GM10847 (cell line): Measurements from ENCODE around the gene CELF1.

Experiments
- POLR2A ChIP-seq: IDR thresholded peaks from 2 replicates; pipeline ENCODE4 v1.6.1; 2011; ENCODE audit not compliant: insufficient read length; ENCODE audit errors: extremely low read depth

CELF1 gene

GRCh38 chr11:47506795-47507562 lies 46.0 kb downstream of the CELF1 start:
- no peak for TF ChIP-seq POLR2A

- no peak for TF ChIP-seq POLR2A
These were observed 46.6 kb downstream of the CELF1 start for GRCh38 chr11:47506373-47506772.

GRCh38 chr11:47504910-47505309 lies 48.0 kb downstream of the CELF1 start:
- TF ChIP-seq POLR2A, result no peak

- no peak for TF ChIP-seq POLR2A
These were observed 49.7 kb downstream of the CELF1 start for GRCh38 chr11:47503227-47503626.

- no peak for TF ChIP-seq POLR2A
These were observed 50.2 kb downstream of the CELF1 start for GRCh38 chr11:47502767-47503166.

- no peak for TF ChIP-seq POLR2A
These were observed 51.8 kb downstream of the CELF1 start for GRCh38 chr11:47501101-47501500.

GRCh38 chr11:47500121-47500520 lies 52.8 kb downstream of the CELF1 start:
- TF ChIP-seq POLR2A, result no peak

- no peak for TF ChIP-seq POLR2A
These were observed 53.3 kb downstream of the CELF1 start for GRCh38 chr11:47499614-47500013.

- TF ChIP-seq POLR2A, result no peak
These were observed 53.8 kb downstream of the CELF1 start for GRCh38 chr11:47499161-47499560.

GRCh38 chr11:47498584-47499152 lies 54.3 kb downstream of the CELF1 start:
- no peak for TF ChIP-seq POLR2A

- TF ChIP-seq POLR2A, result no peak
These were observed 54.8 kb downstream of the CELF1 start for GRCh38 chr11:47498149-47498548.

- TF ChIP-seq POLR2A, result no peak
These were observed 56.1 kb downstream of the CELF1 start for GRCh38 chr11:47496808-47497207.

- no peak for TF ChIP-seq POLR2A
These were observed 57.1 kb downstream of the CELF1 start for GRCh38 chr11:47495856-47496217.

GRCh38 chr11:47495011-47495855 lies 57.7 kb downstream of the CELF1 start:
- no peak for TF ChIP-seq POLR2A

- TF ChIP-seq POLR2A, result no peak
These were observed 63.6 kb downstream of the CELF1 start for GRCh38 chr11:47489395-47489755.
